HEK293T (cell line): ENCODE data around the gene IL2RG.

Experiments used
- ARNT ChIP-seq: fragments of 450-650 bp; IDR thresholded peaks from 2 replicates; pipeline ENCODE4 v1.6.1; 2017; ENCODE audit warnings: mild to moderate bottlenecking
- BHLHE40 ChIP-seq: fragments of 450-650 bp; IDR thresholded peaks from 2 replicates; pipeline ENCODE4 v1.6.1; 2016; ENCODE audit warnings: mild to moderate bottlenecking, moderate library complexity, borderline replicate concordance
- CTBP1 ChIP-seq: fragments of 450-650 bp; IDR thresholded peaks from 2 replicates; pipeline ENCODE4 v1.6.1; 2016; ENCODE audit warnings: borderline replicate concordance
- ELF4 ChIP-seq: fragments of 450-650 bp; IDR thresholded peaks from 2 replicates; pipeline ENCODE4 v1.6.1; 2017; ENCODE audit warnings: antibody characterized with exemption
- FOXA1 ChIP-seq: fragments of 450-650 bp; IDR thresholded peaks from 2 replicates; pipeline ENCODE4 v1.6.1; 2016; ENCODE audit warnings: mild to moderate bottlenecking
- FOXM1 ChIP-seq: fragments of 450-650 bp; IDR thresholded peaks from 2 replicates; pipeline ENCODE4 v1.6.1; 2017; ENCODE audit warnings: mild to moderate bottlenecking, borderline replicate concordance
- HDGF ChIP-seq: fragments of 450-650 bp; IDR thresholded peaks from 2 replicates; pipeline ENCODE4 v1.6.1; 2017; ENCODE audit warnings: antibody characterized with exemption, borderline replicate concordance
- L3MBTL2 ChIP-seq: fragments of 450-650 bp; conservative IDR thresholded peaks from 2 replicates; pipeline ENCODE4 v1.6.1; 2016; ENCODE audit warnings: mild to moderate bottlenecking
- NFRKB ChIP-seq: fragments of 450-650 bp; IDR thresholded peaks from 2 replicates; pipeline ENCODE4 v1.6.1; 2016; ENCODE audit warnings: mild to moderate bottlenecking, moderate library complexity
- SP1 ChIP-seq: fragments of 450-650 bp; IDR thresholded peaks from 2 replicates; pipeline ENCODE4 v1.6.1; 2017
- SUZ12 ChIP-seq: fragments of 450-650 bp; IDR thresholded peaks from 2 replicates; pipeline ENCODE4 v1.6.1; 2016; ENCODE audit warnings: mild to moderate bottlenecking
- TARDBP ChIP-seq: fragments of 450-650 bp; IDR thresholded peaks from 2 replicates; pipeline ENCODE4 v1.6.1; 2016
- ZNF384 ChIP-seq: fragments of 450-650 bp; IDR thresholded peaks from 2 replicates; pipeline ENCODE4 v1.6.1; 2016
- TF ChIP-seq, protein P1 (sequence below): fragments of 450-650 bp; IDR thresholded peaks from 2 replicates; pipeline ENCODE4 v1.6.1; 2016

DNA sequence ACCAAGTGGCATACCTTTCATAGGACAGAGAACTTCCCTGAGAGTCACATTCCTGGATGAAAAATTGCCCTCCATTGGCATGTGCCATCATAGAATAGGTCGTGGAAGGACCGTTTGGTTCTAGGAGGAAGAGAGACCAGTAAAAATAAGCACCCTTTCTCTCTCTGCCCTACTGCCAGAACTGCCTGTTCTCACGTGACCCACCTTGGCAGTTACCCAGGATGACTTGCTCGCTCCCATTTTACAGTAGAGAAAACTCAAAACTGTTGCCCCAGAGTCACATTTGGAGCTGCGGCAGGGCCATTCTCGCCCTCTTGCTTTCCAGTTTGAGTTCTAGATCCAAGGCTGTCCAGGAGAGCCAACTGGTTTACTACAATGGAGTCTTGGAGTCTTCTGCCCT lies 32.1 kb upstream of the IL2RG start:
- TF ChIP-seq L3MBTL2 = no peak
- TF ChIP-seq SP1 = no peak
- no peak for TF ChIP-seq BHLHE40
- TF ChIP-seq FOXA1 = no peak
- TF ChIP-seq, protein P1, sequence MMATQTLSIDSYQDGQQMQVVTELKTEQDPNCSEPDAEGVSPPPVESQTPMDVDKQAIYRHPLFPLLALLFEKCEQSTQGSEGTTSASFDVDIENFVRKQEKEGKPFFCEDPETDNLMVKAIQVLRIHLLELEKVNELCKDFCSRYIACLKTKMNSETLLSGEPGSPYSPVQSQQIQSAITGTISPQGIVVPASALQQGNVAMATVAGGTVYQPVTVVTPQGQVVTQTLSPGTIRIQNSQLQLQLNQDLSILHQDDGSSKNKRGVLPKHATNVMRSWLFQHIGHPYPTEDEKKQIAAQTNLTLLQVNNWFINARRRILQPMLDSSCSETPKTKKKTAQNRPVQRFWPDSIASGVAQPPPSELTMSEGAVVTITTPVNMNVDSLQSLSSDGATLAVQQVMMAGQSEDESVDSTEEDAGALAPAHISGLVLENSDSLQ = no peak
- no peak for TF ChIP-seq HDGF
- no peak for TF ChIP-seq ELF4
- no peak for TF ChIP-seq ZNF384
- no peak for TF ChIP-seq TARDBP
- no peak for TF ChIP-seq ARNT
- TF ChIP-seq NFRKB = no peak
- TF ChIP-seq SUZ12 = no peak
- no peak for TF ChIP-seq FOXM1
- no peak for TF ChIP-seq CTBP1
